ENCODE results near the gene WDR43. TPM values are rescaled to one million over a fixed set of nuclear protein-coding genes. Genes with fewer than 3 reads are reported as not detected.

Gene WDR43
- total RNA-seq, 1 experiment from 2014 or later, result 134 TPM

GRCh38 chr2:28908172-28908571, 13.7 kb downstream of the WDR43 start:
- peaks cover 92% of the 10 kb centered on the region for H3K79me2 ChIP-seq (ENCODE audit: low read length)
- no peaks in the 10 kb centered on the region for H3K9me2 ChIP-seq (replicated peaks; ENCODE audit: low read length)
- no peak overlapping the region for H2AFZ ChIP-seq (ENCODE audit: low read length)
- H3K9me3 ChIP-seq (ENCODE audit: low read length), result no peaks in the 10 kb centered on the region
- H4K20me1 ChIP-seq (ENCODE audit: low read length), result peaks cover 70% of the 10 kb centered on the region
- ATAC-seq, result no peak
- no peak for DNase-seq
- TF ChIP-seq CTCF (conservative IDR thresholded peaks at IDR 0.05; ENCODE audit: low read depth, low read length), result no peak
- TF ChIP-seq EZH2 (IDR thresholded peaks at IDR 0.05; ENCODE audit: low read length, unreplicated experiment), result no peak
- TF ChIP-seq EZH2phosphoT487 (IDR thresholded peaks at IDR 0.05; ENCODE audit: borderline replicate concordance, low read length), result no peak
- H3K4me2 ChIP-seq (ENCODE audit: low read length), result no peak overlapping the region
- POLR2A ChIA-PET (ENCODE audit: unreplicated experiment), result no interaction called here
- intact Hi-C loops (cut with micrococcal nuclease), result no loop called here
- BruUV-seq (replicated peaks), result no TSS peak
- no peak overlapping the region for H3K4me3 ChIP-seq (ENCODE audit: low read length)
- peaks cover 13% of the 10 kb centered on the region for H3F3A ChIP-seq (ENCODE audit: low read length, unreplicated experiment)
- peaks cover 17% of the 10 kb centered on the region for H3K4me1 ChIP-seq (ENCODE audit: insufficient read depth, low read length)
- no peak overlapping the region for H3K9ac ChIP-seq (ENCODE audit: low read length)
- CTCF ChIA-PET, result no interaction called here
- H3K36me3 ChIP-seq (ENCODE audit: low read depth, low read length), result peaks cover 69% of the 10 kb centered on the region
- no peaks in the 10 kb centered on the region for H3K27me3 ChIP-seq (ENCODE audit: low read length)
- H3K27ac ChIP-seq (ENCODE audit: low read length), result no peak overlapping the region

- H4K20me1 ChIP-seq (ENCODE audit: low read length), result peaks cover 62% of the 10 kb centered on the region
- peaks cover 90% of the 10 kb centered on the region for H3K79me2 ChIP-seq (ENCODE audit: low read length)
- H3K9me3 ChIP-seq (ENCODE audit: low read length), result no peaks in the 10 kb centered on the region
- TF ChIP-seq CTCF (conservative IDR thresholded peaks at IDR 0.05; ENCODE audit: low read depth, low read length) (no peak), EZH2phosphoT487 (IDR thresholded peaks at IDR 0.05; ENCODE audit: borderline replicate concordance, low read length) (no peak), EZH2 (IDR thresholded peaks at IDR 0.05; ENCODE audit: low read length, unreplicated experiment) (no peak)
- H3K4me3 ChIP-seq (ENCODE audit: low read length), result no peak overlapping the region
- no peaks in the 10 kb centered on the region for H3K9me2 ChIP-seq (replicated peaks; ENCODE audit: low read length)
- H3K27ac ChIP-seq (ENCODE audit: low read length), result no peak overlapping the region
- peaks cover 70% of the 10 kb centered on the region for H3K36me3 ChIP-seq (ENCODE audit: low read depth, low read length)
- H3K4me1 ChIP-seq (ENCODE audit: insufficient read depth, low read length), result 0 out of 2 replicates have a peak, but pooled peaks cover 1% of the 10 kb centered on the region
- H3K27me3 ChIP-seq (ENCODE audit: low read length), result no peaks in the 10 kb centered on the region
- peaks cover 10% of the 10 kb centered on the region for H3F3A ChIP-seq (ENCODE audit: low read length, unreplicated experiment)
- ChIA-PET CTCF (no interaction called here), POLR2A (ENCODE audit: unreplicated experiment) (no interaction called here)
- no peak overlapping the region for H3K4me2 ChIP-seq (ENCODE audit: low read length)
- BruUV-seq (replicated peaks), result no TSS peak
- no peak for ATAC-seq
- intact Hi-C loops (cut with micrococcal nuclease), result no loop called here
- H2AFZ ChIP-seq (ENCODE audit: low read length), result no peak overlapping the region
- no peak for DNase-seq
- no peak overlapping the region for H3K9ac ChIP-seq (ENCODE audit: low read length)
These were observed 15.3 kb downstream of the WDR43 start for GRCh38 chr2:28909655-28910353.

GRCh38 chr2:28915939-28916338, 21.5 kb downstream of the WDR43 start:
- Histone ChIP-seq H3K4me3 (ENCODE audit: low read length) (no peak overlapping the region), H3K4me1 (ENCODE audit: insufficient read depth, low read length) (no peaks in the 10 kb centered on the region), H3K9me2 (replicated peaks; ENCODE audit: low read length) (no peaks in the 10 kb centered on the region), H3K79me2 (ENCODE audit: low read length) (peaks cover 72% of the 10 kb centered on the region), H3K27me3 (ENCODE audit: low read length) (no peaks in the 10 kb centered on the region), H3K9me3 (ENCODE audit: low read length) (no peaks in the 10 kb centered on the region), H3K9ac (ENCODE audit: low read length) (no peak overlapping the region), H3K27ac (ENCODE audit: low read length) (no peak overlapping the region), H3K36me3 (ENCODE audit: low read depth, low read length) (peaks cover 59% of the 10 kb centered on the region), H3F3A (ENCODE audit: low read length, unreplicated experiment) (peaks cover 5% of the 10 kb centered on the region), H3K4me2 (ENCODE audit: low read length) (no peak overlapping the region), H2AFZ (ENCODE audit: low read length) (no peak overlapping the region), H4K20me1 (ENCODE audit: low read length) (peaks cover 44% of the 10 kb centered on the region)
- POLR2A ChIA-PET (ENCODE audit: unreplicated experiment), result no interaction called here
- no TSS peak for BruUV-seq (replicated peaks)
- no peak for ATAC-seq
- CTCF ChIA-PET, result no interaction called here
- no peak for TF ChIP-seq EZH2phosphoT487 (IDR thresholded peaks at IDR 0.05; ENCODE audit: borderline replicate concordance, low read length)
- no peak for TF ChIP-seq EZH2 (IDR thresholded peaks at IDR 0.05; ENCODE audit: low read length, unreplicated experiment)
- TF ChIP-seq CTCF (conservative IDR thresholded peaks at IDR 0.05; ENCODE audit: low read depth, low read length), result no peak
- intact Hi-C loops (cut with micrococcal nuclease), result no loop called here
- DNase-seq, result no peak

Measured in PC-3 (cell line).